H1 (cell line): ENCODE data around the gene SLC7A6OS. TPM values are rescaled to one million over a fixed set of nuclear protein-coding genes. Genes with fewer than 3 reads are reported as not detected.

Experiments used
- CTCF ChIA-PET: fragments of 300-600 bp; sonication (Branson Sonifier 250); formaldehyde crosslinking; loops from one replicate; lab custom pipeline; 2021; ENCODE audit not compliant: partially characterized antibody; lab: Charles Lee
- POLR2A ChIA-PET: fragments of 300-600 bp; sonication (Branson Sonifier 250); formaldehyde crosslinking; loops from one replicate; lab custom pipeline; 2021; ENCODE audit warnings: inconsistent platforms; ENCODE audit not compliant: partially characterized antibody; lab: Charles Lee
- DNase-seq, 2 experiments: peaks; one replicate each; pipeline versions ENCODE4 v3.0.0 to v3.0.0-alpha.2; 2010 to 2022; ENCODE audit warnings: low spot score in 2 of 2, low read depth in 1 of 2, mixed read lengths in 1 of 2
- FAIRE-seq: peaks from 2 replicates; lab custom pipeline; 2011; peaks lifted over from hg19 to GRCh38; lab: Jason Lieb, UNC
- H2AFZ ChIP-seq: 2 replicates; pipeline ENCODE4 v1.8.1; 2012; ENCODE audit warnings: low read length, inconsistent platforms
- H2AK5ac ChIP-seq: 2 replicates; pipeline ENCODE4 v1.6.1; 2013; ENCODE audit warnings: low read depth, low read length
- H2BK120ac ChIP-seq: replicated peaks from 2 replicates; pipeline ENCODE3; 2013; ENCODE audit warnings: low read depth, low read length, inconsistent platforms
- H2BK12ac ChIP-seq: 2 replicates; pipeline ENCODE4 v1.6.1; 2013; ENCODE audit warnings: low read depth, low read length
- H2BK15ac ChIP-seq: 2 replicates; pipeline ENCODE4 v1.6.1; 2013; ENCODE audit warnings: low read length
- H2BK20ac ChIP-seq: 2 replicates; pipeline ENCODE4 v1.6.1; 2013; ENCODE audit warnings: low read length
- H2BK5ac ChIP-seq: 2 replicates; pipeline ENCODE4 v1.6.1; 2013; ENCODE audit warnings: low read depth, low read length
- H3K14ac ChIP-seq: 2 replicates; pipeline ENCODE4 v1.6.1; 2013; ENCODE audit warnings: inconsistent platforms; ENCODE audit not compliant: insufficient read length
- H3K18ac ChIP-seq: 2 replicates; pipeline ENCODE4 v1.6.1; 2013; ENCODE audit warnings: low read length; ENCODE audit errors: extremely low read depth
- H3K23ac ChIP-seq: 2 replicates; pipeline ENCODE4 v1.6.1; 2013; ENCODE audit warnings: inconsistent platforms; ENCODE audit not compliant: insufficient read length
- H3K23me2 ChIP-seq: 2 replicates; pipeline ENCODE4 v1.6.1; 2013; ENCODE audit warnings: low read depth, low read length
- H3K27ac ChIP-seq: 2 replicates; pipeline ENCODE4 v1.6.1; 2011; ENCODE audit warnings: low read depth, low read length, inconsistent platforms
- H3K27me3 ChIP-seq, 4 experiments: replicated peaks in 1 of 4; 1 replicate in 1 of 4; 2 replicates in 3 of 4; pipeline versions ENCODE4 v1.6.1 to v1.8.1; 2011 to 2013; ENCODE audit warnings: low read length in 3 of 4, mild to moderate bottlenecking in 3 of 4, inconsistent platforms in 2 of 4, mixed read lengths in 2 of 4, moderate library complexity in 1 of 4; ENCODE audit not compliant: control insufficient read depth in 3 of 4, insufficient read depth in 3 of 4; ENCODE audit errors: extremely low read depth in 1 of 4
- H3K36me3 ChIP-seq, 4 experiments: 2 replicates each; pipeline versions ENCODE4 v1.6.1 to v1.8.1; 2011 to 2013; ENCODE audit warnings: mild to moderate bottlenecking in 4 of 4, low read length in 3 of 4, moderate library complexity in 2 of 4, control low read depth in 1 of 4, inconsistent platforms in 1 of 4; ENCODE audit not compliant: insufficient read depth in 4 of 4, control insufficient read depth in 2 of 4
- H3K4ac ChIP-seq: replicated peaks from 2 replicates; pipeline ENCODE3; 2013; ENCODE audit warnings: low read length, low read depth, mixed read lengths, inconsistent platforms; ENCODE audit not compliant: insufficient read length
- H3K4me1 ChIP-seq, 4 experiments: replicated peaks in 1 of 4; 1 replicate in 1 of 4; 2 replicates in 3 of 4; pipeline versions ENCODE4 v1.6.1 to v1.8.1; 2011 to 2013; ENCODE audit warnings: low read length in 3 of 4, inconsistent platforms in 2 of 4, mixed read lengths in 1 of 4; ENCODE audit not compliant: insufficient read depth in 4 of 4, control insufficient read depth in 3 of 4
- H3K4me2 ChIP-seq, 2 experiments: 2 replicates each; pipeline versions ENCODE4 v1.6.1 to v1.8.1; 2011 to 2013; ENCODE audit warnings: low read depth in 2 of 2, low read length in 2 of 2, control low read depth in 1 of 2, inconsistent platforms in 1 of 2, mild to moderate bottlenecking in 1 of 2; ENCODE audit not compliant: insufficient read depth in 1 of 2
- H3K4me3 ChIP-seq, 4 experiments: fragments of 200-600, 300-600 bp in 1 of 4; sonication (generic), shearing (Covaris generic), sonication (Bioruptor Twin) in 1 of 4; 2 replicates each; pipeline versions ENCODE4 v1.5.1 to v1.8.1; 2011 to 2016; ENCODE audit warnings: low read length in 4 of 4, low read depth in 3 of 4, control low read depth in 2 of 4, inconsistent platforms in 2 of 4, mild to moderate bottlenecking in 2 of 4, mixed read lengths in 1 of 4, moderate library complexity in 1 of 4; ENCODE audit not compliant: insufficient read depth in 2 of 4; ENCODE audit errors: extremely low read depth in 1 of 4
- H3K56ac ChIP-seq: replicated peaks from 2 replicates; pipeline ENCODE3; 2013; ENCODE audit warnings: low read depth, mild to moderate bottlenecking, mixed read lengths, low read length, inconsistent platforms; ENCODE audit not compliant: insufficient read length
- H3K79me1 ChIP-seq: 2 replicates; pipeline ENCODE4 v1.6.1; 2013; ENCODE audit warnings: low read depth, low read length, control low read depth
- H3K79me2 ChIP-seq, 2 experiments: 2 replicates each; pipeline versions ENCODE4 v1.6.1 to v1.8.1; 2012 to 2013; ENCODE audit warnings: low read length in 2 of 2, mild to moderate bottlenecking in 2 of 2, inconsistent platforms in 1 of 2; ENCODE audit not compliant: insufficient read depth in 2 of 2, control insufficient read depth in 1 of 2
- H3K9ac ChIP-seq, 4 experiments: replicated peaks in 1 of 4; 1 replicate in 1 of 4; 2 replicates in 3 of 4; pipeline versions ENCODE4 v1.6.1 to v1.8.1; 2011 to 2013; ENCODE audit warnings: low read depth in 3 of 4, low read length in 3 of 4, control low read depth in 2 of 4, mild to moderate bottlenecking in 2 of 4, moderate library complexity in 2 of 4, inconsistent platforms in 1 of 4; ENCODE audit errors: extremely low read depth in 1 of 4
- H3K9me3 ChIP-seq, 2 experiments: 2 replicates each; pipeline versions ENCODE4 v1.6.1 to v1.8.1; 2012 to 2013; ENCODE audit warnings: mild to moderate bottlenecking in 2 of 2, moderate library complexity in 2 of 2, control low read depth in 1 of 2, inconsistent platforms in 1 of 2, low read depth in 1 of 2, low read length in 1 of 2, mixed read lengths in 1 of 2; ENCODE audit not compliant: insufficient read depth in 2 of 2
- H4K20me1 ChIP-seq, 2 experiments: replicated peaks in 1 of 2; 2 replicates each; pipeline versions ENCODE3 to v1.8.1; 2011 to 2013; ENCODE audit warnings: inconsistent platforms in 2 of 2, low read length in 2 of 2, mild to moderate bottlenecking in 1 of 2; ENCODE audit not compliant: insufficient read depth in 2 of 2, control insufficient read depth in 1 of 2
- H4K5ac ChIP-seq: 2 replicates; pipeline ENCODE4 v1.6.1; 2013; ENCODE audit warnings: low read length, low read depth, mixed read lengths, inconsistent platforms; ENCODE audit not compliant: insufficient read length
- H4K8ac ChIP-seq: 2 replicates; pipeline ENCODE4 v1.8.0; 2013; ENCODE audit warnings: mild to moderate bottlenecking, moderate library complexity, low read length, inconsistent platforms; ENCODE audit not compliant: insufficient read depth; ENCODE audit errors: extremely low read depth
- H4K91ac ChIP-seq: replicated peaks from 2 replicates; pipeline ENCODE3; 2013; ENCODE audit warnings: low read length, mixed read lengths, inconsistent platforms; ENCODE audit not compliant: insufficient read length
- CREB1 ChIP-seq: IDR thresholded peaks from 2 replicates; pipeline ENCODE4 v1.6.1; 2012; ENCODE audit warnings: inconsistent platforms
- CTCF ChIP-seq, 3 experiments: IDR thresholded peaks; 1 replicate in 2 of 3; 2 replicates in 1 of 3; pipeline versions ENCODE4 v1.5.1 to v1.6.1; 2011; ENCODE audit warnings: low read length in 3 of 3, mild to moderate bottlenecking in 3 of 3, inconsistent platforms in 2 of 3, low read depth in 1 of 3, moderate library complexity in 1 of 3; ENCODE audit not compliant: insufficient read depth in 1 of 3; ENCODE audit errors: control extremely low read depth in 1 of 3
- JUN ChIP-seq: IDR thresholded peaks from 2 replicates; pipeline ENCODE4 v1.6.1; 2011; ENCODE audit warnings: low read depth, mild to moderate bottlenecking, improper control_type of control experiment, low read length
- KDM5A ChIP-seq: fragments of 200-600 bp; IDR thresholded peaks from 2 replicates; pipeline ENCODE4 v1.7.1; 2012; ENCODE audit warnings: mild to moderate bottlenecking, low read length, inconsistent platforms, mixed read lengths
- NANOG ChIP-seq: IDR thresholded peaks from 2 replicates; pipeline ENCODE4 v1.6.1; 2011; ENCODE audit warnings: low read length, low read depth, mild to moderate bottlenecking, inconsistent platforms; ENCODE audit not compliant: insufficient read depth, poor library complexity, severe bottlenecking
- POLR2AphosphoS5 ChIP-seq: IDR thresholded peaks from 2 replicates; pipeline ENCODE4 v1.6.1; 2011; ENCODE audit warnings: low read depth, low read length
- RAD21 ChIP-seq, 2 experiments: IDR thresholded peaks in 1 of 2; conservative IDR thresholded peaks in 1 of 2; 2 replicates each; pipeline ENCODE4 v1.6.1; 2011; ENCODE audit warnings: low read depth in 2 of 2, low read length in 2 of 2, improper control_type of control experiment in 1 of 2, inconsistent platforms in 1 of 2, mild to moderate bottlenecking in 1 of 2, moderate library complexity in 1 of 2
- SIN3A ChIP-seq, 2 experiments: IDR thresholded peaks in 1 of 2; conservative IDR thresholded peaks in 1 of 2; 2 replicates each; pipeline ENCODE4 v1.6.1; 2011 to 2012; ENCODE audit warnings: low read length in 2 of 2, improper control_type of control experiment in 1 of 2, low read depth in 1 of 2, mild to moderate bottlenecking in 1 of 2
- WGBS, 2 experiments: shearing (Covaris generic) in 1 of 2; methylation state at CpG; one replicate each; pipeline versions ENCODE4 v1.1.6 to v1.1.7; 2013 to 2015; ENCODE audit warnings: low lambda C conversion rate in 2 of 2, mixed read lengths in 2 of 2, inconsistent platforms in 1 of 2, low coverage in 1 of 2, missing lambda C conversion rate in 1 of 2; ENCODE audit not compliant: insufficient replicate concordance in 2 of 2, insufficient coverage in 1 of 2, insufficient read length in 1 of 2; ENCODE audit errors: extremely low coverage in 1 of 2, missing lambda C conversion rate in 1 of 2; 5-methylcytosine and 5-hydroxymethylcytosine counted together
- polyA plus RNA-seq, 7 experiments: library from polyadenylated mRNA; depleted of rRNA in 3 of 7; stranded (reverse) in 5 of 7; unstranded in 2 of 7; fragments of >200 nt in 5 of 7; fragments of 200-250 nt in 2 of 7; gene quantifications; 1 replicate in 5 of 7; 2 replicates in 1 of 7; 4 replicates in 1 of 7; pipeline versions ENCODE4 v1.2.1 to v1.2.3, GENCODE V29; 2011 to 2013; ENCODE audit warnings: missing spikeins in 2 of 7, mixed read lengths in 2 of 7
- total RNA-seq: library from RNA; stranded (reverse); fragmentation: NEBNext Ultra II Directional; extraction: Animal tissue kit (Norgen Biotek cat#: 25700); gene quantifications from 2 replicates; pipeline ENCODE4 v1.2.1, GENCODE V29; 2021

The SLC7A6OS gene
- total and polyA plus RNA-seq, 2 of the 8 experiments (the other 6 are each of a cell fraction or from before 2014, with no cell fraction given) = 7.3 to 21.3 TPM

- POLR2A ChIA-PET = interaction anchor here (1.0 to 8.7 kb wide), 8 partner anchors 9 to 68 kb away, joined by 3 to 44 read pairs (median 4); partner anchors contain the start of genes PRMT7, SLC7A6 and SLC7A6OS
- Histone ChIP-seq H3K23ac (no peak overlapping the region), H2BK5ac (no peak overlapping the region), H3K27me3 (no peaks in the 10 kb centered on the region), H2BK12ac (no peak overlapping the region), H2AK5ac (no peak overlapping the region), H3K23me2 (no peaks in the 10 kb centered on the region), H3K36me3 (peaks cover 2 to 21% (median 12%) of the 10 kb centered on the region in 4 experiments; a peak in 5 of 8 replicates), H4K91ac (no peak overlapping the region), H2BK15ac (no peak overlapping the region), H4K20me1 (peaks cover 1 to 10% of the 10 kb centered on the region in 2 experiments), H3K9me3 (no peaks in the 10 kb centered on the region), H2BK120ac (no peak overlapping the region), H3K18ac (no peak overlapping the region), H3K4ac (no peak overlapping the region), H2AFZ (no peak overlapping the region), H3K79me1 (no peaks in the 10 kb centered on the region), H2BK20ac (no peak overlapping the region), H4K5ac (no peak overlapping the region), H3K27ac (no peak overlapping the region), H3K56ac (no peak overlapping the region), H4K8ac (no peak overlapping the region), H3K4me1 (peaks cover 0 to 4% (median 1%) of the 10 kb centered on the region in 4 experiments; a peak in 2 of 7 replicates), H3K4me2 (no peak overlapping the region; a peak in 1 of 4 replicates), H3K9ac (no peak overlapping the region), H3K4me3 (no peak overlapping the region), H3K79me2 (no peaks in the 10 kb centered on the region), H3K14ac (no peak overlapping the region)
- CTCF ChIA-PET = interaction anchor here (0.7 to 16.2 kb wide), 28 partner anchors 9 to 227 kb away, joined by 3 to 221 read pairs (median 6); partner anchors contain the start of genes ESRP2, PLA2G15, PRMT7 and SLC7A6
- WGBS, 2 experiments = 57% methylated on average over 13 of the region's 13 CpGs; no CpG with 5 or more reads in 1 of the 2 experiments
- TF ChIP-seq CTCF (IDR thresholded peaks at IDR 0.05; ENCODE audit: control extremely low read depth in 1 of 3, insufficient read depth in 1 of 3, low read depth in 1 of 3, low read length in 3 of 3) (peak; percentile 86 to 96 (median 94)), CREB1 (no peak), JUN (no peak), SIN3A (conservative IDR thresholded peaks at IDR 0.05 in 1 of 2, IDR thresholded peaks at IDR 0.05 in 1 of 2; ENCODE audit: low read depth in 1 of 2, low read length in 2 of 2) (peak in 1 of 2 experiments; percentile 65; a peak in 2 of 4 replicates), POLR2AphosphoS5 (no peak), RAD21 (IDR thresholded peaks at IDR 0.05 in 1 of 2, conservative IDR thresholded peaks at IDR 0.05 in 1 of 2; ENCODE audit: low read depth in 2 of 2, low read length in 2 of 2) (peak; percentile 95), KDM5A (0 out of 2 replicates have a peak, but pooled peaks have one; percentile 26), NANOG (no peak)
- DNase-seq = peak; percentile 69 to 90
- FAIRE-seq = peak; percentile 87
Measured at GRCh38 chr16:68328151-68328859, 17.6 kb upstream of the SLC7A6OS start.
